HCT116 (cell line): ENCODE measurements around the gene FEM1B. TPM values are rescaled to one million over a fixed set of nuclear protein-coding genes. Genes with fewer than 3 reads are reported as not detected.

Source experiments
- ATAC-seq: fragments of 200-7000 bp; cut with Tn5 transposase; 2 replicates; pipeline ENCODE4 v1.9.1; 2020; ENCODE audit warnings: mild to moderate bottlenecking, moderate library complexity
- BruUV-seq: library from RNA; stranded (reverse); fragments of 400-500 nt; replicated peaks from 2 replicates; lab custom pipeline; 2021; lab: Mats Ljungman, UMichigan
- CTCF ChIA-PET: fragments of 300-600 bp; sonication (Branson Sonifier 250); formaldehyde crosslinking; loops from one replicate; lab custom pipeline; 2021; ENCODE audit warnings: antibody characterized with exemption; lab: Charles Lee
- POLR2A ChIA-PET: fragments of 300-600, 350-600 bp; sonication (Branson Sonifier 250); formaldehyde crosslinking; loops from one replicate; lab custom pipeline; 2021; ENCODE audit warnings: antibody characterized with exemption; lab: Charles Lee
- RAD21 ChIA-PET, 2 experiments: fragments of 300-600 bp; sonication (Branson Sonifier 250); formaldehyde crosslinking; loops; one replicate each; lab custom pipeline; 2023; ENCODE audit warnings: low total read pairs in 2 of 2; ENCODE audit not compliant: uncharacterized antibody in 2 of 2, unreplicated experiment in 2 of 2, low non-redundant PET in 1 of 2; lab: Charles Lee
- DNase-seq: peaks from one replicate; pipeline ENCODE4 v3.0.0-alpha.2; 2010; ENCODE audit warnings: low read depth, low spot score
- H2AFZ ChIP-seq: fragments of 200-600 bp; shearing (Covaris generic), sonication (generic); 2 replicates; pipeline ENCODE4 v1.6.1; 2017; ENCODE audit warnings: low read depth, mixed run types, mixed read lengths, antibody characterized with exemption, low read length; ENCODE audit not compliant: poor library complexity, severe bottlenecking
- H3K27ac ChIP-seq: 2 replicates; pipeline ENCODE4 v1.5.1; 2012; ENCODE audit warnings: low read depth, low read length
- H3K27me3 ChIP-seq: fragments of 200-600 bp; sonication (generic); 2 replicates; pipeline ENCODE4 v1.6.1; 2016; ENCODE audit warnings: mixed run types, low read length, mixed read lengths; ENCODE audit not compliant: insufficient read depth
- H3K36me3 ChIP-seq, 2 experiments: fragments of 200-500 bp in 1 of 2; fragments of 200-600 bp in 1 of 2; sonication (Bioruptor generic) in 1 of 2; sonication (generic) in 1 of 2; 2 replicates each; pipeline versions ENCODE4 v1.5.1 to v1.6.1; 2014 to 2016; ENCODE audit warnings: low read length in 2 of 2, inconsistent platforms in 1 of 2, mixed read lengths in 1 of 2, mixed run types in 1 of 2; ENCODE audit not compliant: insufficient read depth in 2 of 2, control insufficient read depth in 1 of 2
- H3K4me1 ChIP-seq, 2 experiments: fragments of 200-600 bp in 1 of 2; sonication (generic) in 1 of 2; 2 replicates each; pipeline versions ENCODE4 v1.5.1 to v1.6.1; 2012 to 2017; ENCODE audit warnings: low read length in 2 of 2, inconsistent platforms in 1 of 2, mild to moderate bottlenecking in 1 of 2, mixed read lengths in 1 of 2, mixed run types in 1 of 2, moderate library complexity in 1 of 2; ENCODE audit not compliant: insufficient read depth in 2 of 2, control insufficient read depth in 1 of 2
- H3K4me2 ChIP-seq: fragments of 200-600 bp; sonication (generic); 2 replicates; pipeline ENCODE4 v1.6.1; 2017; ENCODE audit warnings: mixed run types, low read length, mixed read lengths
- H3K4me3 ChIP-seq, 2 experiments: fragments of 200-600 bp in 1 of 2; sonication (generic) in 1 of 2; replicated peaks in 1 of 2; 2 replicates each; pipeline ENCODE4 v1.5.1; 2011 to 2016; ENCODE audit warnings: low read length in 2 of 2, control low read depth in 1 of 2, low read depth in 1 of 2, mild to moderate bottlenecking in 1 of 2, mixed read lengths in 1 of 2, mixed run types in 1 of 2
- H3K79me2 ChIP-seq: fragments of 200-600 bp; sonication (generic); 2 replicates; pipeline ENCODE4 v1.6.1; 2017; ENCODE audit warnings: mild to moderate bottlenecking, mixed run types, low read length, moderate library complexity, mixed read lengths; ENCODE audit not compliant: insufficient read depth
- H3K9ac ChIP-seq: fragments of 200-600 bp; sonication (generic); 2 replicates; pipeline ENCODE4 v1.6.1; 2016; ENCODE audit warnings: low read length, mixed read lengths
- H3K9me2 ChIP-seq: fragments of 200-600 bp; sonication (generic), shearing (Covaris generic); 2 replicates; pipeline ENCODE4 v1.6.1; 2017; ENCODE audit warnings: mixed run types, mild to moderate bottlenecking, moderate library complexity; ENCODE audit not compliant: insufficient read depth
- H3K9me3 ChIP-seq, 2 experiments: fragments of 200-500 bp in 1 of 2; fragments of 200-600 bp in 1 of 2; sonication (Bioruptor generic) in 1 of 2; sonication (generic) in 1 of 2; 2 replicates each; pipeline ENCODE4 v1.6.1; 2014 to 2017; ENCODE audit warnings: low read length in 2 of 2, mixed read lengths in 2 of 2, inconsistent platforms in 1 of 2, low read depth in 1 of 2, mild to moderate bottlenecking in 1 of 2, mixed run types in 1 of 2, moderate library complexity in 1 of 2; ENCODE audit not compliant: control insufficient read depth in 1 of 2, insufficient read depth in 1 of 2
- H4K20me1 ChIP-seq: fragments of 200-600 bp; sonication (generic), shearing (Covaris generic); 2 replicates; pipeline ENCODE4 v1.6.1; 2017; ENCODE audit warnings: mixed run types, mild to moderate bottlenecking, moderate library complexity; ENCODE audit not compliant: insufficient read depth
- CBX3 ChIP-seq: IDR thresholded peaks from 2 replicates; pipeline ENCODE4 v1.6.1; 2012; ENCODE audit warnings: low read depth
- ELF1 ChIP-seq: IDR thresholded peaks from 2 replicates; pipeline ENCODE4 v1.6.1; 2012; ENCODE audit warnings: low read depth, borderline replicate concordance
- EZH2phosphoT487 ChIP-seq: fragments of 200-600 bp; IDR thresholded peaks from 2 replicates; pipeline ENCODE4 v1.6.1; 2018; ENCODE audit warnings: antibody characterized with exemption, borderline replicate concordance
- POLR2A ChIP-seq: IDR thresholded peaks from 2 replicates; pipeline ENCODE4 v1.7.0; 2011; ENCODE audit warnings: borderline replicate concordance; ENCODE audit not compliant: insufficient read depth, insufficient read length; ENCODE audit errors: extremely low read depth
- SIN3A ChIP-seq: IDR thresholded peaks from 2 replicates; pipeline ENCODE4 v1.6.1; 2012; ENCODE audit warnings: low read depth
- SP1 ChIP-seq: IDR thresholded peaks from 2 replicates; pipeline ENCODE4 v1.6.1; 2012; ENCODE audit warnings: low read depth
- SRF ChIP-seq: IDR thresholded peaks from 2 replicates; pipeline ENCODE4 v1.6.1; 2012; ENCODE audit warnings: low read depth
- TCF7L2 ChIP-seq: IDR thresholded peaks from 2 replicates; pipeline ENCODE4 v1.7.0; 2011; ENCODE audit warnings: borderline replicate concordance, inconsistent platforms; ENCODE audit not compliant: insufficient read depth, insufficient read length; ENCODE audit errors: extremely low read depth
- intact Hi-C: fragments of 100-400 bp; cut with micrococcal nuclease; formaldehyde crosslinking; loops from 2 replicates; pipeline ENCODE4 v1.10.0; 2022
- total RNA-seq: library from RNA; stranded (reverse); gene quantifications from one replicate; pipeline ENCODE4 v1.2.1, GENCODE V29; 2021; ENCODE audit not compliant: unreplicated experiment
- TF ChIP-seq, protein P1 (sequence below): IDR thresholded peaks from 2 replicates; pipeline ENCODE4 v1.6.1; 2012

Gene FEM1B
- total RNA-seq, 1 experiment from 2014 or later = 39.7 TPM

DNA sequence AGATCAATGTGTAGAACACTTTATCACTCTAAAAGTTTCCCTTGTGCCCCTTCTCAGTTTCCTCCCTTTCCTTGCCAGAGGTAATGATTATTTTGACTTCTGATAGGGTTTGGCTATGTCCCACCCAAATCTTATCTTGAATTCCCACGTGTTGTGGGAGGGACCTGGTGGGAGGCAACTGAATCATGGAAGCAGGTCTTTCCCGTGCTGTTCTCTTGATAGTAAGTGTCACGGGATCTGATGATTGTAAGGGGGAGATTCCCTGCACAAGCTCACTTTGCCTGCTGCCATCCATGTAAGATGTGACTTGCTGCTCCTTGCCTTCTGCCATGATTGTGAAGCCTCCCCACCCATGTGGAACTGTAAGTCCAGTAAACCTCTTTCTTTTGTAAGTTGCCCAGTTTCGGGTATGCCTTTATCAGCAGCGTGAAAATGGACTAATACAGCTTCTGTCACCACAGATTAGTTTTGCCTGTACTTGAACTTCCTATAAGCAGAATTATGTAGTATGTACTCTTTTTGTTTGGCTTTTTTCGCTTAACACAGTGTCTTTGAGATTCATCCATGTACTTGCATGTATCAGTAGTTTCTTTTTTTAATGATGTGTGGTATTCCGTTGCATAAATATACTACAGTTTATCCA, 7.2 kb downstream of the FEM1B start:
- RAD21 ChIA-PET = no interaction called here
- TF ChIP-seq EZH2phosphoT487 = no peak
- no peak for TF ChIP-seq ELF1
- no peak for TF ChIP-seq POLR2A
- TF ChIP-seq SIN3A = no peak
- no peak for TF ChIP-seq CBX3
- TF ChIP-seq SP1 = no peak
- TF ChIP-seq, protein P1, sequence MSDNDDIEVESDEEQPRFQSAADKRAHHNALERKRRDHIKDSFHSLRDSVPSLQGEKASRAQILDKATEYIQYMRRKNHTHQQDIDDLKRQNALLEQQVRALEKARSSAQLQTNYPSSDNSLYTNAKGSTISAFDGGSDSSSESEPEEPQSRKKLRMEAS = no peak
- DNase-seq (no peak), ATAC-seq (no peak)
- POLR2A ChIA-PET = no interaction called here
- BruUV-seq = no TSS peak
- H3K27me3 ChIP-seq = no peaks in the 10 kb centered on the region
- CTCF ChIA-PET = no interaction called here
- H3K9me3 ChIP-seq = no peaks in the 10 kb centered on the region
- H3K36me3 ChIP-seq = peaks cover 7 to 26% of the 10 kb centered on the region in 2 experiments; a peak in 3 of 4 replicates
- no peak overlapping the region for H3K27ac ChIP-seq
- H3K4me1 ChIP-seq = peaks cover 8 to 11% of the 10 kb centered on the region in 2 experiments; a peak in 3 of 4 replicates
- no peak overlapping the region for H3K4me2 ChIP-seq
- H3K9ac ChIP-seq = no peak overlapping the region
- no peak overlapping the region for H3K4me3 ChIP-seq
- intact Hi-C loops = no loop called here
- H2AFZ ChIP-seq = no peak overlapping the region
- peaks cover 100% of the 10 kb centered on the region for H3K79me2 ChIP-seq
- H4K20me1 ChIP-seq = peaks cover 9% of the 10 kb centered on the region; the same call in 1 of the 2 replicates
- H3K9me2 ChIP-seq = no peaks in the 10 kb centered on the region

DNA sequence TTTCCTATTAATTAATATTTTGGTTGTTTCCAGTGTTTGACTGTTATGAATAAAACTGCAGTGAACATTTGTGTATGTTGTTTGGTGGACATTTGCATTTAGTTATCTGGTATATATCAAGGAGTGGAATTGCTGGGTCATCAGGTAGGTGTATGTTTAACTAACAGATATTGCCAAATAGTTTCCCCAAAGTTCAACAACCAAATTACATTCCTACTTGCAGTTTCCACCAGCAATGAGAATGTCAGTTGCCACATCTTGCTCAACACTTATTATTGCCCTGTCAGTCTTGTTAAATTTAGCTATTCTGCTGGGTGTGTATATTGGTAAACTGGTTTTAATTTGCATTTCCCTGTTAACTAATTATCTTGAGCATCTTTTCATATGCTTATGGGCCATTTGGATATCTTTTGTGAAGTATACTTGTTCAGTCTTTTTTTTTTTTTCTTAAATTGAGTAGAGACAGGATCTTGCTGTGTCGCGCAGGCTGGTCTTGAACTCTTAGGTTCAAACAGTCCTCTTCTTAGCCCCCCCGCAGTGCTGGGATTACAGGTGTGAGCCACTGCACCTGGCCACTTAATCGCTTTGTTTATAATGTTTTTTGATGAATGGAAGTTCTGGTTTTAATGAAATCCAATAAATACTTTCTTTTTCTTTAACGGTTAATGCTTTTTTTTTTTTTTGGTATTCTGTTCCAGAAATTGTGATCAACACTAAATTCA, 7.9 kb downstream of the FEM1B start:
- H3K9me2 ChIP-seq = no peaks in the 10 kb centered on the region
- peaks cover under 1 to 4% of the 10 kb centered on the region in 2 experiments; a peak in 3 of 4 replicates for H3K4me1 ChIP-seq
- ATAC-seq (no peak), DNase-seq (no peak)
- TF ChIP-seq SRF (no peak), TCF7L2 (no peak)
- peaks cover 4% of the 10 kb centered on the region; the same call in 1 of the 2 replicates for H4K20me1 ChIP-seq
- peaks cover 100% of the 10 kb centered on the region for H3K79me2 ChIP-seq
- no peak overlapping the region for H3K9ac ChIP-seq
- CTCF ChIA-PET = no interaction called here
- peaks cover 10 to 26% of the 10 kb centered on the region in 2 experiments; a peak in 3 of 4 replicates for H3K36me3 ChIP-seq
- H3K4me2 ChIP-seq = no peak overlapping the region
- no peaks in the 10 kb centered on the region for H3K9me3 ChIP-seq
- H3K27me3 ChIP-seq = no peaks in the 10 kb centered on the region
- no peak overlapping the region for H3K27ac ChIP-seq
- H3K4me3 ChIP-seq = no peak overlapping the region
- H2AFZ ChIP-seq = no peak overlapping the region
- RAD21 ChIA-PET = no interaction called here
- POLR2A ChIA-PET = no interaction called here
- BruUV-seq = no TSS peak
- intact Hi-C loops = no loop called here
